ENCODE measurements around the gene C9orf78.

Gene C9orf78

GRCh38 chr9:129839324-129840023, 4.4 kb upstream of the C9orf78 start:
- no peak for FAIRE-seq

- FAIRE-seq: no peak
These were observed 3.7 kb upstream of the C9orf78 start for GRCh38 chr9:129838707-129839259.

- no peak for FAIRE-seq
These were observed 1.4 kb upstream of the C9orf78 start for GRCh38 chr9:129836311-129837007.

- FAIRE-seq: no peak
These were observed 767 bp upstream of the C9orf78 start for GRCh38 chr9:129835860-129836223.

- no peak for FAIRE-seq
These were observed 467 bp downstream of the C9orf78 start for GRCh38 chr9:129834489-129835127.

- no peak for FAIRE-seq
These were observed 2.1 kb downstream of the C9orf78 start for GRCh38 chr9:129832982-129833381.

GRCh38 chr9:129828969-129829368, 6.1 kb downstream of the C9orf78 start:
- no peak for FAIRE-seq

GRCh38 chr9:129828051-129828450, 7.0 kb downstream of the C9orf78 start:
- no peak for FAIRE-seq

GRCh38 chr9:129826759-129827158, 8.3 kb downstream of the C9orf78 start:
- no peak for FAIRE-seq

- no peak for FAIRE-seq
These were observed 8.7 kb downstream of the C9orf78 start for GRCh38 chr9:129826344-129826743.

GRCh38 chr9:129823935-129824601, 11.0 kb downstream of the C9orf78 start, which contains the start of gene TOR1A:
TSS of gene TOR1A (minus strand) at chr9:129824136. CDS start at chr9:129824085, 51 bp downstream.
- peak; percentile 79 for FAIRE-seq

GRCh38 chr9:129823542-129823934, 11.5 kb downstream of the C9orf78 start:
- FAIRE-seq: no peak

GRCh38 chr9:129822898-129823541, 12.1 kb downstream of the C9orf78 start:
- no peak for FAIRE-seq

- no peak for FAIRE-seq
These were observed 18.3 kb downstream of the C9orf78 start for GRCh38 chr9:129816501-129817435.

- no peak for FAIRE-seq
These were observed 19.8 kb downstream of the C9orf78 start for GRCh38 chr9:129815278-129815677.

GRCh38 chr9:129814432-129815223, 20.4 kb downstream of the C9orf78 start:
- FAIRE-seq: no peak

- no peak for FAIRE-seq
These were observed 21.4 kb downstream of the C9orf78 start for GRCh38 chr9:129813661-129814060.

- FAIRE-seq: no peak
These were observed 22.7 kb downstream of the C9orf78 start for GRCh38 chr9:129812385-129812784.

- FAIRE-seq: no peak
These were observed 23.1 kb downstream of the C9orf78 start for GRCh38 chr9:129811967-129812363.

- FAIRE-seq: no peak
These were observed 24.3 kb downstream of the C9orf78 start for GRCh38 chr9:129810788-129811187.

- FAIRE-seq: no peak
These were observed 25.0 kb downstream of the C9orf78 start for GRCh38 chr9:129810116-129810515.

All from A204.1 (cell line).